ENCODE results near the gene SLC38A9.

- TF ChIP-seq DPF2 (IDR thresholded peaks at IDR 0.05), result no peak
- TF ChIP-seq SPI1 (IDR thresholded peaks at IDR 0.05; ENCODE audit: borderline replicate concordance, low read depth, low read length), result no peak
- TF ChIP-seq CTCF (IDR thresholded peaks at IDR 0.05 in 2 of 3, conservative IDR thresholded peaks at IDR 0.05 in 1 of 3; ENCODE audit: insufficient read depth in 2 of 3, low read depth in 1 of 3, low read length in 3 of 3), result no peak
- no peak for TF ChIP-seq MAFK (IDR thresholded peaks at IDR 0.05; ENCODE audit: low read length)
- TF ChIP-seq NFYB (IDR thresholded peaks at IDR 0.05; ENCODE audit: extremely low read depth, insufficient read length), result no peak
- no peak for TF ChIP-seq BRCA1 (IDR thresholded peaks at IDR 0.05)
- TF ChIP-seq BRCA1 (CRISPR knock-in tag; IDR thresholded peaks at IDR 0.05), result no peak
- TF ChIP-seq SIRT6 (IDR thresholded peaks at IDR 0.05; ENCODE audit: low read depth, low read length), result no peak
- no peak for TF ChIP-seq RHOXF2B (CRISPR knock-in tag; conservative IDR thresholded peaks at IDR 0.05)
- TF ChIP-seq NR3C1 (CRISPR knock-in tag; IDR thresholded peaks at IDR 0.05), result no peak
- TF ChIP-seq ZFP91 (CRISPR knock-in tag; IDR thresholded peaks at IDR 0.05), result no peak
Measured at GRCh38 chr5:55599148-55600050, 112.7 kb downstream of the SLC38A9 start.
